AG10803 (cell line): ENCODE data around the gene ITGB5.

Source experiments
- DNase-seq: peaks from one replicate; pipeline ENCODE4 v3.0.0; 2010; ENCODE audit warnings: low read depth
- H3K4me3 ChIP-seq: 2 replicates; pipeline ENCODE4 v1.5.1; 2011; ENCODE audit warnings: mild to moderate bottlenecking, low read length, control low read depth
- CTCF ChIP-seq: conservative IDR thresholded peaks from 2 replicates; pipeline ENCODE4 v1.5.1; 2011; ENCODE audit warnings: mild to moderate bottlenecking, low read length, control low read depth, inconsistent platforms

The ITGB5 gene

GRCh38 chr3:124887177-124887931, at the start of gene ITGB5:
ITGB5 (minus strand) TSS chr3:124887365; CDS start chr3:124887000, 365 bp downstream.
- DNase-seq, result peak; percentile 86
- H3K4me3 ChIP-seq, result peak within 1 kb of the TSS; percentile 85
- TF ChIP-seq CTCF, result no peak

GRCh38 chr3:124935794-124936542, 48.8 kb upstream of the ITGB5 start:
- no peak overlapping the region for H3K4me3 ChIP-seq
- no peak for TF ChIP-seq CTCF
- DNase-seq, result no peak

- TF ChIP-seq CTCF, result no peak
Measured at GRCh38 chr3:124935264-124935663, 48.1 kb upstream of the ITGB5 start.

GRCh38 chr3:124934577-124934976, 47.4 kb upstream of the ITGB5 start, which contains the start of gene MUC13:
MUC13 (minus strand) TSS chr3:124934751; CDS start chr3:124934712, 39 bp downstream.
- TF ChIP-seq CTCF, result no peak
- H3K4me3 ChIP-seq, result no peak within 1 kb of the TSS
- no peak for DNase-seq

More at GRCh38 chr3:124935264-124935663, 48.1 kb upstream of the ITGB5 start:
- no peak for DNase-seq
- no peak overlapping the region for H3K4me3 ChIP-seq

- TF ChIP-seq CTCF, result peak; percentile 85
- H3K4me3 ChIP-seq, result no peak overlapping the region
- peak; percentile 69 for DNase-seq
Measured at GRCh38 chr3:124928333-124929202, 41.4 kb upstream of the ITGB5 start.

GRCh38 chr3:124927574-124928045, 40.4 kb upstream of the ITGB5 start:
- TF ChIP-seq CTCF, result no peak
- H3K4me3 ChIP-seq, result no peak overlapping the region
- DNase-seq, result no peak
